SK-N-SH treated with all-trans-retinoic acid at 6 μM for 48 hours (cell line): Measurements from ENCODE around the gene DCTN4.

Experiments used
- ATAC-seq: fragments of 200-7000 bp; cut with Tn5 transposase; 3 replicates; pipeline ENCODE4 v1.9.1; 2020; ENCODE audit warnings: mild to moderate bottlenecking, moderate library complexity
- ARNTL ChIP-seq: fragments of 450-650 bp; formaldehyde crosslinking; IDR thresholded peaks from 2 replicates; pipeline ENCODE4 v1.5.0; 2020; ENCODE audit warnings: low read depth, mild to moderate bottlenecking, moderate library complexity, borderline replicate concordance
- BACH2 ChIP-seq: fragments of 250-450 bp; sonication (Bioruptor Pico); IDR thresholded peaks from 2 replicates; pipeline ENCODE4 v1.9.0; 2021; ENCODE audit warnings: mild to moderate bottlenecking, borderline replicate concordance
- CREB5 ChIP-seq: fragments of 250-450 bp; sonication (Bioruptor Pico); IDR thresholded peaks from 2 replicates; pipeline ENCODE4 v1.5.1; 2020; ENCODE audit warnings: low read depth, mild to moderate bottlenecking, moderate library complexity
- CSDC2 ChIP-seq: fragments of 250-450 bp; sonication (Bioruptor Pico); IDR thresholded peaks from 2 replicates; pipeline ENCODE4 v1.5.0; 2020; ENCODE audit warnings: mild to moderate bottlenecking, moderate library complexity
- CSRNP3 ChIP-seq: fragments of 250-450 bp; sonication (Bioruptor Pico); IDR thresholded peaks from 2 replicates; pipeline ENCODE4 v1.5.1; 2021; ENCODE audit warnings: mild to moderate bottlenecking, moderate library complexity
- ESRRG ChIP-seq: fragments of 250-450 bp; sonication (Bioruptor Pico); IDR thresholded peaks from 2 replicates; pipeline ENCODE4 v1.6.1; 2021; ENCODE audit warnings: mild to moderate bottlenecking
- GLIS3 ChIP-seq: fragments of 250-450 bp; sonication (Bioruptor Pico); IDR thresholded peaks from 2 replicates; pipeline ENCODE4 v1.5.0; 2020; ENCODE audit warnings: mild to moderate bottlenecking, moderate library complexity
- ISL1 ChIP-seq: fragments of 250-450 bp; sonication (Bioruptor Pico); IDR thresholded peaks from 2 replicates; pipeline ENCODE4 v2.1.2; 2022; ENCODE audit warnings: mild to moderate bottlenecking, moderate library complexity
- OSR1 ChIP-seq: fragments of 250-450 bp; sonication (Bioruptor Pico); IDR thresholded peaks from 2 replicates; pipeline ENCODE4 v1.8.0; 2022; ENCODE audit warnings: moderate library complexity, mild to moderate bottlenecking, inconsistent platforms
- PATZ1 ChIP-seq: fragments of 250-450 bp; sonication (Bioruptor Pico); IDR thresholded peaks from 2 replicates; pipeline ENCODE4 v1.8.0; 2020; ENCODE audit warnings: mild to moderate bottlenecking, moderate library complexity, borderline replicate concordance
- POU6F1 ChIP-seq: fragments of 250-450 bp; sonication (Bioruptor Pico); IDR thresholded peaks from 2 replicates; pipeline ENCODE4 v1.8.0; 2021; ENCODE audit warnings: low read depth, mild to moderate bottlenecking, moderate library complexity, borderline replicate concordance
- PPARA ChIP-seq: fragments of 250-450 bp; sonication (Bioruptor Pico); IDR thresholded peaks from 2 replicates; pipeline ENCODE4 v1.5.0; 2020; ENCODE audit warnings: mild to moderate bottlenecking, borderline replicate concordance
- SNAI2 ChIP-seq: fragments of 250-450 bp; sonication (Bioruptor Pico); IDR thresholded peaks from 2 replicates; pipeline ENCODE4 v1.5.0; 2020; ENCODE audit warnings: mild to moderate bottlenecking, moderate library complexity
- TCF4 ChIP-seq: fragments of 250-450 bp; sonication (Bioruptor Pico); IDR thresholded peaks from 2 replicates; pipeline ENCODE4 v1.8.0; 2021; ENCODE audit warnings: mild to moderate bottlenecking, moderate library complexity, borderline replicate concordance
- TOX ChIP-seq: fragments of 250-450 bp; sonication (Bioruptor Pico); IDR thresholded peaks from 2 replicates; pipeline ENCODE4 v1.8.0; 2021; ENCODE audit warnings: mild to moderate bottlenecking, moderate library complexity, borderline replicate concordance
- TSHZ2 ChIP-seq: fragments of 250-450 bp; sonication (Bioruptor Pico); IDR thresholded peaks from 2 replicates; pipeline ENCODE4 v1.5.0; 2020; ENCODE audit warnings: mild to moderate bottlenecking, moderate library complexity
- ZC3H10 ChIP-seq: fragments of 250-450 bp; sonication (Bioruptor Pico); IDR thresholded peaks from 2 replicates; pipeline ENCODE4 v1.5.1; 2021; ENCODE audit warnings: mild to moderate bottlenecking, moderate library complexity
- ZFP3 ChIP-seq: fragments of 250-450 bp; sonication (Bioruptor Pico); IDR thresholded peaks from 2 replicates; pipeline ENCODE4 v1.5.0; 2020; ENCODE audit warnings: mild to moderate bottlenecking, moderate library complexity
- ZFP30 ChIP-seq: fragments of 450-650 bp; formaldehyde crosslinking; IDR thresholded peaks from 2 replicates; pipeline ENCODE4 v1.5.0; 2022; ENCODE audit warnings: mild to moderate bottlenecking, moderate library complexity
- ZNF565 ChIP-seq: fragments of 450-650 bp; formaldehyde crosslinking; conservative IDR thresholded peaks from 2 replicates; pipeline ENCODE4 v1.5.0; 2020; ENCODE audit warnings: low read depth, mild to moderate bottlenecking, moderate library complexity
- ZNF70 ChIP-seq: fragments of 450-650 bp; formaldehyde crosslinking; IDR thresholded peaks from 2 replicates; pipeline ENCODE4 v1.5.0; 2020; ENCODE audit warnings: mild to moderate bottlenecking, moderate library complexity
- ZNF8 ChIP-seq: fragments of 450-650 bp; formaldehyde crosslinking; IDR thresholded peaks from 2 replicates; pipeline ENCODE4 v1.5.0; 2020; ENCODE audit warnings: mild to moderate bottlenecking, moderate library complexity

Gene DCTN4

GRCh38 chr5:150757087-150757649, 1.6 kb downstream of the DCTN4 start (continued):
- TF ChIP-seq OSR1 (CRISPR knock-in tag) (no peak), ZNF8 (no peak), ZC3H10 (no peak)

GRCh38 chr5:150753863-150754262, 5.0 kb downstream of the DCTN4 start:
- no peak for TF ChIP-seq PATZ1
- no peak for TF ChIP-seq BACH2
- no peak for TF ChIP-seq ZNF70 (CRISPR knock-in tag)
- no peak for TF ChIP-seq CSRNP3 (CRISPR knock-in tag)
- no peak for TF ChIP-seq POU6F1 (CRISPR knock-in tag)
- no peak for TF ChIP-seq CSDC2
- TF ChIP-seq OSR1 (CRISPR knock-in tag): no peak
- TF ChIP-seq CREB5 (CRISPR knock-in tag): no peak
- no peak for TF ChIP-seq GLIS3 (CRISPR knock-in tag)
- no peak for TF ChIP-seq ZNF565 (CRISPR knock-in tag)
- no peak for TF ChIP-seq ISL1 (CRISPR knock-in tag)
- no peak for TF ChIP-seq ESRRG (CRISPR knock-in tag)
- TF ChIP-seq ZC3H10: no peak
- no peak for TF ChIP-seq TCF4 (CRISPR knock-in tag)
- TF ChIP-seq SNAI2: no peak
- TF ChIP-seq ZFP3: no peak
- TF ChIP-seq ARNTL (CRISPR knock-in tag): no peak
- TF ChIP-seq TOX: no peak
- TF ChIP-seq ZNF8: no peak
- no peak for ATAC-seq

- TF ChIP-seq GLIS3 (CRISPR knock-in tag) (no peak), PPARA (CRISPR knock-in tag) (no peak), ZFP30 (no peak), ZNF70 (CRISPR knock-in tag) (no peak), PATZ1 (no peak)
- no peak for ATAC-seq
These were observed 5.4 kb downstream of the DCTN4 start for GRCh38 chr5:150753463-150753862.

GRCh38 chr5:150751096-150751891, 7.5 kb downstream of the DCTN4 start:
- ATAC-seq: peak; percentile 93
- TF ChIP-seq ESRRG (CRISPR knock-in tag) (peak; percentile 91), PATZ1 (peak; percentile 64; the same call in 1 of the 2 replicates), ARNTL (CRISPR knock-in tag) (no peak), ZNF565 (CRISPR knock-in tag) (no peak), OSR1 (CRISPR knock-in tag) (no peak), ZC3H10 (peak; percentile 96), TCF4 (CRISPR knock-in tag) (peak; percentile 68; the same call in 1 of the 2 replicates), TSHZ2 (CRISPR knock-in tag) (peak; percentile 18; the same call in 1 of the 2 replicates), TOX (no peak), ZFP30 (no peak)
